ENCODE measurements around the gene ABCF2. TPM values are rescaled to one million over a fixed set of nuclear protein-coding genes. Genes with fewer than 3 reads are reported as not detected.

Gene ABCF2
- total and polyA plus RNA-seq, 10 of the 15 experiments (the other 5 are each of a cell fraction or from before 2014, with no cell fraction given): 29.3 to 76.3 (median 57.1) TPM

GRCh38 chr7:151204383-151205032, 22.5 kb downstream of the ABCF2 start:
- no peaks in the 10 kb centered on the region for H4K20me1 ChIP-seq (ENCODE audit: control insufficient read depth, insufficient read depth)
- ChIA-PET CTCF (interaction anchor here (1.7 kb wide), 1 partner anchor 40 kb away, joined by 5 read pairs; no protein-coding TSS in a partner anchor), POLR2A (no interaction called here), SMC1A (ENCODE audit: uncharacterized antibody, unreplicated experiment) (no interaction called here), RAD21 (ENCODE audit: unreplicated experiment) (no interaction called here)
- H2AFZ ChIP-seq (ENCODE audit: control insufficient read depth, low read depth, low read length): no peak overlapping the region
- no peaks in the 10 kb centered on the region for H3K9me3 ChIP-seq (replicated peaks; ENCODE audit: control insufficient read depth, insufficient read depth, low read length)
- no peaks in the 10 kb centered on the region for H3K79me2 ChIP-seq (ENCODE audit: control insufficient read depth, insufficient read depth, low read length)
- no peak for TF ChIP-seq EGR1 (IDR thresholded peaks at IDR 0.05; ENCODE audit: borderline replicate concordance in 1 of 2, low read depth in 2 of 2, low read length in 2 of 2)
- no peak for TF ChIP-seq HDAC2 (IDR thresholded peaks at IDR 0.05)
- TF ChIP-seq POLR2AphosphoS5 (IDR thresholded peaks at IDR 0.05; ENCODE audit: low read length): no peak
- TF ChIP-seq BMI1 (IDR thresholded peaks at IDR 0.05; ENCODE audit: borderline replicate concordance): no peak
- no peak for TF ChIP-seq USF2 (IDR thresholded peaks at IDR 0.05; ENCODE audit: borderline replicate concordance, low read depth, low read length)
- TF ChIP-seq HSF1 (IDR thresholded peaks at IDR 0.05; ENCODE audit: low read depth, low read length): no peak
- no peak for TF ChIP-seq PML (IDR thresholded peaks at IDR 0.05; ENCODE audit: low read length)
- TF ChIP-seq JUNB (IDR thresholded peaks at IDR 0.05): no peak
- TF ChIP-seq ZNF274 (IDR thresholded peaks at IDR 0.05; ENCODE audit: insufficient read depth, insufficient read length): no peak
- TF ChIP-seq CEBPZ (IDR thresholded peaks at IDR 0.05; ENCODE audit: low read depth, low read length): no peak
- BruUV-seq (replicated peaks): no TSS peak
- no peak overlapping the region for H3K4me3 ChIP-seq
- FAIRE-seq (no peak), ATAC-seq (no peak), DNase-seq (ENCODE audit: low read depth, low spot score) (no peak)
- H3K27ac ChIP-seq (ENCODE audit: control insufficient read depth, insufficient read depth): no peak overlapping the region
- in situ Hi-C loops (cut with MboI): no loop called here
- H3K9ac ChIP-seq (ENCODE audit: control insufficient read depth, insufficient read depth, low read length): no peak overlapping the region
- H3K36me3 ChIP-seq (ENCODE audit: control insufficient read depth in 2 of 2, insufficient read depth in 2 of 2, low read length in 1 of 2): no peaks in the 10 kb centered on the region
- peaks cover 1 to 2% of the 10 kb centered on the region in 2 experiments; a peak in 3 of 4 replicates for H3K27me3 ChIP-seq (replicated peaks in 1 of 2; ENCODE audit: control insufficient read depth in 2 of 2, insufficient read depth in 2 of 2, low read length in 1 of 2)
- intact Hi-C loops (cut with micrococcal nuclease; ENCODE audit: unreplicated experiment): no loop called here
- H3K4me2 ChIP-seq (ENCODE audit: control insufficient read depth, insufficient read depth): no peak overlapping the region
- 43% methylated on average over 47 of the region's 48 CpGs for WGBS (ENCODE audit: insufficient coverage, insufficient replicate concordance, low lambda C conversion rate, missing lambda C conversion rate)
- H3K4me1 ChIP-seq (ENCODE audit: control insufficient read depth, insufficient read depth, low read length): no peaks in the 10 kb centered on the region
